GM18505 (cell line): ENCODE measurements around the gene SPATA31A3.
"Not testable (repeated sequence)": the region's sequence is repeated elsewhere in the genome, so short reads cannot be mapped to it uniquely, and the experiment has no call there.

Experiments used
- ATAC-seq: cut with Tn5 transposase; IDR thresholded peaks from one replicate; pipeline ENCODE4 v1.9.1; 2021; ENCODE audit not compliant: unreplicated experiment

Gene SPATA31A3

DNA sequence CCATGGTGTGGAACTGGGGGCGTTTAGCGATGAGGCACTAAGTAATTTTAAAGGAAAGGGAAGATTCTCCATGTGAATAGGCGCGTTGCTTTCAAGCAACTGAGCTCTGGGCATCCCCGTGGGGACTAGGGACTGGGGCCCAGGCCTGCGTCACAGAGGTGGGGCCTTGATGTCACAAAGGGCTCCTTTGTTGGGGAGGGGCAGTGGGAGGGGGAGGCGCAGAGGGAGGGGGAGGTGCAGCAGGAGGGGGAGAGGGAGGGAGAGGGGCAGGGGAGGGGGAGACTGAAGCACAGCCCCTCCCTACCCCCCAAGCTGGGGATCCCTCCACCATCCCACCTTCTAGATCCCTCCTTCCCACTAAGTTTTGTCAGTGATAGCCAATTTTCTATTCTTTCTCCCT, at the start of gene SPATA31A3:
Gene SPATA31A3, minus strand, starts transcription at position 101 of the 400 bp plus-strand sequence. Its CDS starts 29 bp downstream, at position 72.
- ATAC-seq, result not testable (repeated sequence)

DNA sequence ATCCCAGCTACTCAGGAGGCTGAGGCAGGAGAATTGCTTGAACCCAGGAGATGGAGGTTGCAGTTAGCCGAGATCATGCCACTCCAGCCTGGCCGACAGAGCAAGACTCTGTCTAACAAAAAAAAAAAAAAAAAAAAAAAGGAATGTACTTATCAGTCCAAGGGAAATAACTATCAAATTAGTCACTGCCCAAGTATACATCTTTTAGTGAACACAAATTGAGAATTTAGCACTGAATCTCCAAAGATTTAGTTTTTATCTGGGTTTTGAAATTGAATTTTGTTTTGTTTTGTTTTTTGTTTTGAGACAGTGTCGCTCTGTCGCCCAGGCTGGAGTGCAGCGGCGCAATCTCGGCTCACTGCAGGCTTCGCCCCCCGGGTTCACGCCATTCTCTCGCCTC, 39.8 kb downstream of the SPATA31A3 start:
- not testable (repeated sequence) for ATAC-seq

DNA sequence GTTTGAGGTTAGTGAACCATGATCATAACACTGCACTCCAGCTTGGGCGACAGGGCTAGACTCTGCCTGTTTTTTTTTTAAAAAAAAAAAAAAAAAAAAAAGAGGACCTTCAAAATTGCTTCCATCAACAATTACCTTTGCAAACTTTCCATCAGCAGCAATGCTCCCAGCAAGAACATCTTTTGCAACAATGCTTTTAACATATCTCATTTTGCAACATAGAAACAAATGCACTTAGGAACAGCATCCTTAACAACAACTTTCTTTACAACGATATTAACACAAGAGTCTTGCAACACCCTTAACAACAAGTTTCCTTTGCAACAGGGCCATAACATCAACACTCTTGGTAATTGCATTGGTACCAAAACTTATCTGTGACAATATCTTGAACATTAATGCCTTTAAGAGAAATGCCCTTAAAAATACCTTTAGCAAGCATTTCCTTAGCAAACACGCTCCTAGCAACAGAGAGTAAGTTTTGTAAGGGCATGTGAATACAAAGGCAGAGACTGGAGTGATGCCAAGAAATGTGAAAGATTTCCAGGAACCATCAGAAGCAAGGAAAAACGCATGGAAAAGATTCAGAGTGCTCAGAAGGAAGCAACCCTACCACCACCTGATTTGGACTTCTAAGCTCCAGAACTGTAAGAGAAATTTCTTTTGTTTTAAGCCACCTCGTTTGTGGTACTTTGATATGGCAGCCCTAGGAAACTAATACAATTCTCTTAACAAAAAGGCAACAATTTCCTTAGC, 49.8 kb downstream of the SPATA31A3 start:
- not testable (repeated sequence) for ATAC-seq

DNA sequence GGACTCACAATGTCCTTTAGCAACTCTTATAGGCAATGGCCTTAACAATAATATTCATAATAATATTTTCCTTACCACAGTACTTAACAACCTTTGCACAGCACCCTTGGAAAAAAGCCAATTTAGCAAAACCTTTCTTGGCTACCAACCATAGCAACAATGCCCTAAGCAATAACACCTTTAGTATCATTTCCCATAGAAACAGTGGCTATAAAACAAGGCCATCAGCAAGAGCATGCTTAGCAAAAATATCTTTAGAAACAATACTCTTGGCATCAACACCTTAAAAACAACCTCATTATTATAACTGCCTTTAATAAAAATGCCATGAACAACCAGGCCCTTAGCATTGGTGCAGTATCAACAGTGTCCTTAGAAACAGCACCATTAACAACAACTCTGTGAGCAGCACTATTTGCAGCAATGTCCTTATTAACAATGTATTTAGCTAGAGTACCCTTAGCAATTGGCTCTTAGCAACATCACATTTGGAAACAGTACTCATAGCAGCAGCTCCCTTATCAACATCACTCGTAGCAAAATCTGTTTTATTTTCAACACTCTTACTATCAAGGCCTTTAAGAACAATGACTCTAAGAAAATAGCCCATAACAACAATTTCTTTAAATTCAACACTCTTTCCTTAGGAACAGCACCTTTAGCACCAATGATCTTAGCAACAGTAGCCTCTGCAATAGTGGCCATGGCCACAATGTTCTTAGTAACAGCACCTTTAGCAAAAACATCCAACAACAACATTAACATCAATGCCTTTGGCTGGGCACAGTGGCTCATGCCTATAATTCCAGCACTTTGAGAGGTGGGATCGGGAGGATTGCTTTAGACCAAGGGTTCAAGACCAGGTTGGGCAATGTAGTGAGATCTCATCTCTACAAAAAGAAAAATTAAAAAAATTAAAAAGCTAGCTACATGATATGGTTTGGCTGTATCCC, 52.2 kb downstream of the SPATA31A3 start:
- ATAC-seq, result not testable (repeated sequence)

DNA sequence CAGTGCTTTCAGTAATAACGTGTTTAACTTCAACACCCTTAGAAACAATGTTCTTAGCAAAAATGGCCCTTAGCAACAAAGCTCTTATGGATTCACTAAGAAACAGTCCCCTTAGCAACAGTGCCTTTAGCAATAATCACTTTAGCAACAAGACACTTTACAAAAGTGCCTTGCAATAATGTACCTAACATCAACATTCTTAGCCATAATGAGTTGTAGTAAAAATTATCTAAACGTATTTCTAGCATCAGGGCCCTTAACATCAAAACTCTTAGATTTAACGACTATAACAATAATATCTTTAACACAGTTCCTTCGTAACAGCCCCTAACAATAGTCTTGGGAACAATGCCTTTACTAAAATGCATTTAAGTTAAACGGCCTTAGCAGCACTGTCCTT, 54.0 kb downstream of the SPATA31A3 start:
- not testable (repeated sequence) for ATAC-seq

DNA sequence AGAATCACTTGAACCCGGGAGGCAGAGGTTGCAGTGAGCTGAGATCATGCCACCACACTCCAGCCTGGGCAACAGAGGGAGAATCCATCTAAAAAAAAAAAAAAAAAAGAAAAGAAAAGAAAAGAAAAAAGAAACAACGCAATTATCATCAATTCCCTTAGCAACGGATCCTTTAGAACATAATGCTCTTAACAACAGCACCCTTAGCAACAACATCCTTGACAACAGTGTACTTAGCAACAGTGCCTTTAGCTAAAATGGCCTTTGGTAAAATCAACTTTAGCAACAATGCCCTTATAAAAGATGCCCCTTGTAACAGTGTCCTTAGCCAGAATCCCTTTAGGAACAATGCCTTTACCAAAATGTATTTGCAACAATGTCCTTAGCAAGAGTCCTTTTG, 54.7 kb downstream of the SPATA31A3 start:
- not testable (repeated sequence) for ATAC-seq
